ENCODE measurements around the gene AXL. TPM values are rescaled to one million over a fixed set of nuclear protein-coding genes. Genes with fewer than 3 reads are reported as not detected.

Gene AXL
- total RNA-seq, 2 experiments from 2014 or later, result 0.36 to 0.50 TPM

- no peak for TF ChIP-seq CTCF (IDR thresholded peaks at IDR 0.05)
- Mint-ChIP-seq H3K4me3 (no peak overlapping the region), H3K4me1 (ENCODE audit: low read depth) (peaks cover 3% of the 10 kb centered on the region), H3K27ac (no peak overlapping the region), H3K27me3 (peaks cover 3% of the 10 kb centered on the region), H3K9me3 (no peaks in the 10 kb centered on the region), H3K36me3 (ENCODE audit: low read depth) (no peaks in the 10 kb centered on the region)
- ChIA-PET POLR2A (no interaction called here), CTCF (interaction anchor here (1.1 kb wide), 1 partner anchor 30 kb away, joined by 3 read pairs; no protein-coding TSS in a partner anchor)
- ATAC-seq (no peak), DNase-seq (no peak)
- intact Hi-C loops (cut with micrococcal nuclease), result no loop called here
Observed at GRCh38 chr19:41232686-41233085, 13.7 kb downstream of the AXL start.

- Mint-ChIP-seq H3K27ac (no peak overlapping the region), H3K4me1 (ENCODE audit: low read depth) (no peaks in the 10 kb centered on the region), H3K9me3 (no peaks in the 10 kb centered on the region), H3K27me3 (no peaks in the 10 kb centered on the region), H3K4me3 (no peak overlapping the region), H3K36me3 (ENCODE audit: low read depth) (no peaks in the 10 kb centered on the region)
- DNase-seq, result no peak
- intact Hi-C loops (cut with micrococcal nuclease), result no loop called here
- no peak for TF ChIP-seq CTCF (IDR thresholded peaks at IDR 0.05)
- POLR2A ChIA-PET, result no interaction called here
- ATAC-seq, result no peak
- CTCF ChIA-PET, result no interaction called here
Observed at GRCh38 chr19:41233748-41234240, 14.8 kb downstream of the AXL start.

- CTCF ChIA-PET, result no interaction called here
- Mint-ChIP-seq H3K27me3 (no peaks in the 10 kb centered on the region), H3K4me1 (ENCODE audit: low read depth) (no peaks in the 10 kb centered on the region), H3K27ac (no peak overlapping the region), H3K9me3 (no peaks in the 10 kb centered on the region), H3K4me3 (no peak overlapping the region), H3K36me3 (ENCODE audit: low read depth) (no peaks in the 10 kb centered on the region)
- POLR2A ChIA-PET, result interaction anchor here (0.8 kb wide), 1 partner anchor 29 kb away, joined by 4 read pairs; the partner anchor contains the start of gene HNRNPUL1
- DNase-seq (no peak), ATAC-seq (no peak)
- intact Hi-C loops (cut with micrococcal nuclease), result no loop called here
- no peak for TF ChIP-seq CTCF (IDR thresholded peaks at IDR 0.05)
Observed at GRCh38 chr19:41234512-41235168, 15.6 kb downstream of the AXL start.

GRCh38 chr19:41235480-41235879, 16.5 kb downstream of the AXL start:
- intact Hi-C loops (cut with micrococcal nuclease), result no loop called here
- Mint-ChIP-seq H3K4me1 (ENCODE audit: low read depth) (no peaks in the 10 kb centered on the region), H3K27ac (no peak overlapping the region), H3K9me3 (no peaks in the 10 kb centered on the region), H3K27me3 (no peaks in the 10 kb centered on the region), H3K36me3 (ENCODE audit: low read depth) (no peaks in the 10 kb centered on the region), H3K4me3 (no peak overlapping the region)
- ChIA-PET CTCF (no interaction called here), POLR2A (interaction anchor here (0.8 kb wide), 1 partner anchor 28 kb away, joined by 4 read pairs; the partner anchor contains the start of gene HNRNPUL1)
- ATAC-seq (no peak), DNase-seq (no peak)
- TF ChIP-seq CTCF (IDR thresholded peaks at IDR 0.05), result no peak

- no peak for ATAC-seq
- intact Hi-C loops (cut with micrococcal nuclease), result no loop called here
- ChIA-PET CTCF (no interaction called here), POLR2A (no interaction called here)
- TF ChIP-seq CTCF (IDR thresholded peaks at IDR 0.05), result no peak
- Mint-ChIP-seq H3K36me3 (ENCODE audit: low read depth) (no peaks in the 10 kb centered on the region), H3K4me3 (no peak overlapping the region), H3K9me3 (no peaks in the 10 kb centered on the region), H3K27me3 (no peaks in the 10 kb centered on the region), H3K4me1 (ENCODE audit: low read depth) (no peaks in the 10 kb centered on the region), H3K27ac (no peak overlapping the region)
- DNase-seq, result no peak
Observed at GRCh38 chr19:41238244-41238643, 19.2 kb downstream of the AXL start.

Data from activated CD8-positive, alpha-beta T cell treated with anti-CD3 and anti-CD28 coated beads for 36 hours (primary cell).